Measurements from ENCODE around the gene NBEA.
A peak's percentile ranks its signal among the peaks of the same experiment; 100 is the strongest.

The NBEA gene

DNA sequence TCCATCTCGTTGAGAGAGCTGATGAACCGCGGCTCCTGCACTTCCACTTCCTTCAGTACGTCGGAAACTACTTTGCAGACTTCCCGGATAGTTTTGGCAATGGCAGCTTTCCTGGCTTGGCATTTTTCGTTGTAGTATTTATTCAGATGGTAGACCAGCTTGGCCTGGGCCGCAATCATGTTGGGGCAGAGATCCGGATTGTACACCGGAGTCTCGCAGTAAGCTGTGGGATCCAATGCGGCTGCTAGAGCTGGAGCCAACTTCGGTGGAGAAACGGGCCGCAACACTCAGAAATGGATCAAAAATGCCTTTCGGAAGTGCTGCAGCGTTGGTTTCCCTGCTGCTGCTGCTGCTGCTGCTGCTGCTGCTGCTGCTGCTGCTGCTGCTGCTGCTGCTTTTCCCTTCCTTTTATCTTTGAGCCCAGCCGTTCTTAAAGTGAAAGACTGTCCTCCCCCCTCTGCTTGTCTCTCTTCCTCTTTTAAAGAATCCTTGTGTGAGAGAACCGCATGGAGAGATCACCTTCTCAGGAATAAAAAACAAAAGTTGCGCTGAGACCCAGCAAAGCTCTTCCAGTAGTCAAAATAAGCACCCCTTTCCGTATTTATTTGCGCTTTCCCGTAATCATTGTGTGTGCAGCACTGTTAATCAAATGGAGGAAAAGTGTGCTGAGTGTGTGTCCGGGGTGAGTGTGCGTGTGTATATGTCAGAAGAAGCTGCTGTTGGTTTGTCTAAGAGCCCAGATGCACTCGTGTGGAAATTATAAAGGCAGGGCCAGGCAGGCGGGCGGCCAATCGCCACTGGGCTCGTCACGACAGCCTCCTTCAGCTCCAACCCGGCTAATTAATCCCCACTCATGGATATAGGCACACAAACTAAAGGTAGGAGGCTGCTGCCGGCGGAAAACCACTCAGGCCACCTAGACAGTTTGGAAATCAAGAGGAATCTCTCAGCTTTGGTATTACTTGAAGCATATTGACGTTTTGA is 534.2 kb downstream of the NBEA start, which contains the start of gene MAB21L1:
TSS of gene MAB21L1 (minus strand) at position 730 of the 984 bp plus-strand sequence. CDS start at position 179, 551 bp downstream.
- DNase-seq (ENCODE audit: low read depth): no peak

DNA sequence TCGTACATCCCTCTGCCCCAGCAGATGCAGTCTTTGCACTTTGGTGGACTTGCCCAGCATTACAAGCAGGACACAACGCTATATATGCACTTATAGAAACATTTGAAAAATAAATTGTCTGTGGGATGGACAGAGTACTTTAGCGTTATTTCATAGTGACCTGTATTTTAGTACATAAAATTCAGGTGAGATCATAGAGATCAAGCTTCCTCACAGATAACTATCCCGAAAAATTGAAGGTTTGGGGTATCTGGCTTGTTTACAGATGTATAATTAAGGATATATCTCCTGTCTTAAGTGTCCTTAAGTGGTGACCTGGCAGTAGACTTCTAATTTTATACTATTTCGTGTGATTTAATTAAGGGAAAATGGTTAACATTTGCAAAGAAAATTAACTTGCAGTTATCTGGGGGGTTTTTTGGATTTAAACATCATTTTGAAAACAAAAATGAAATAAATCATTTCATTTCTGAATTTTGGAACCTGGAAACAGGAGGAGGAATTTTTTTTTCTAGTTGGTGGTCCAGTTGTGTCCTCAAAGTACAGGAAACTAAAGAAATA is 535.4 kb downstream of the NBEA start:
- no peak for DNase-seq (ENCODE audit: low read depth)

DNA sequence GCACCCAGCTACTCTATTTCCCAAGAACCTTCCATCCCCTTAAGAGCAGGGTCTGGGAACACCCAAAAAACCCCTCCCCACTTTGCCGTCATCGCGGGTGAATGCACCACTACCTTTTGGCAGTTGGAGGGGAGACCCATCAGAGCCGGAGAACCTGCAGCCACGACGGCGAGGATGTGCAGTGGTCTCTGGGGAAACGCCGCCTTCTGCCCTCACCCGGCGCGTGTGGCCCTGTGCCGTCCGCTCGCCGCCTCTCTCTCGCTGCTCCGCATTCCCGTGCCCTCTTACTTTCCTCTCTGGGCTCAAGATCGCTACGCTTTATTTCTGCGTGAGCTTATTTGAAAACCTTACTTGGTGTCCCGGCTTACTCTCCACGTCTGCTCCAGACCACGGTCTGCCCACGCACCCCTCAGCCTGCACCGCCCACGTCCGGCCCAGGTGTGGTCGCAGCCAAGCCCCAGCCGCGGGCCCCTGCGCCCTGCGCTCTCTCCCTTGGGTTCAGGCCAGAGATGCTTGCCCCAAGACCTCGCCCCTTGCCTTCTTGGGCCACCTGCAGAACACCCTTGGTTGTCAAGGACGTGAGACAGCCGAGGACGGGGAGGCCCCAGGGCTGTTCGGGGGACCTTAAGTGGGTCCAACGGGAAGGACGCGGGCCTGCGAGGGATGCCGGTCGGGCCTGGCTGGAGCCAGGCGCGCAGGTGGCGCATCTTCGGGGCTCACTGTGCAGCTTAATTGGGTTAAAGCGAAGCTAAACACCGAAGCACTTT is 536.4 kb downstream of the NBEA start:
- no peak for DNase-seq (ENCODE audit: low read depth)

DNA sequence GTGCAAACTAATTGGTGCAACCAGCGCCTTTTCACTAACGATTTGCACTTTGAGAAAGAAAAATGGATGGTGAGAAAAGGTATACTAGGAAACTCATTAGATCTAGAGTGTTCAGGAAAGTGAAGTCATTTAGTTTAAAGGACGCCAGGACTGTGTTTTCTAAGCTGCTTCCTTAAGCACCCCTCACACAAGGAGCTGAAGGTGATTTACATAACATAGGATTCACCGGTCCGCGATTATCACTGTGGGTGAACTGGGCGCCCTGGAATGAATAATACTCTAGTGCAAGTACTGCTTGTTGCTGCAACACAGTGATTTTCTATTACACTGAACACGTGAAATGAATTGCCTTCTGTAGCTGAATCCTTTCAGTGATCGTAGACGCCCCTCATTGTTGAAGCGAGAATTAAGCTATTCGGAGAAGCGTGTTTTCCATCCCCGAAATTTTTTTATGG is 537.0 kb downstream of the NBEA start:
- no peak for DNase-seq (ENCODE audit: low read depth)

DNA sequence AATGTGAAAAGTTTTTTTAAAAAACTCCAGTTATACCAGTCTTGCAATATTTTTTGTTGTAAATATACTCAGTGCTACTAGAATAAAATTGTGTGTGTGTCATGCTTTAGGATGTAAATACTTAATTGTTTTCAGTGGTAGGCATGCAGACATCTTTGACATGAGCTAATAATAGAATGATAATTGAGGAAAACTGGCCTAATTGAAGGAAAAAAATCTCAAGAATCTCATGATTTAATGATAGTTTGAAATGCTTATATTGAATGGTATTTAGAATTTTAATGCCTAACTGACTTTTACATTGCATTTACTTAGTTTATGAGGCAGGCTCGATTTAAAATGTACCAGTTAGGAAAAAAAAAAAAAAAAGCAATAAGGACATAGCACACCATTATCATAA is 537.6 kb downstream of the NBEA start:
- no peak for DNase-seq (ENCODE audit: low read depth)

DNA sequence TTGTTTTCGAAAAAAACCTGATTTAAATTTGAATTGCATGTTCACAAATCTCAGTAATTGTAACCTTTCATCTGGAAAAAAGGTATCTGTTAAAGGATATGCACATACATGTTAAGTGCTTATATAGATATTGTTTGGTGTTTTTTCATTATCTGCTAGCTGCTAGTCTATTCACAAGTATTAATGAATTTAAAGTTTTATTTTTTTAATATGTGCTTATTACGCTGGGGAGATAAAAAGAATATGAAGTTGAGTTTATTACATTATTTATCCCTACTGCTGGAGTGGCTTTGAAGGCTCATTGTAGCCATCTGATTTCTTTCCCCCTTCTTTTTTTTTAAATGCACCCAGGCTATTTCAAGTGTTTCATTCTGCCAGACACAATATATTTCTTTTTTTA is 538.3 kb downstream of the NBEA start:
- DNase-seq (ENCODE audit: low read depth): no peak

DNA sequence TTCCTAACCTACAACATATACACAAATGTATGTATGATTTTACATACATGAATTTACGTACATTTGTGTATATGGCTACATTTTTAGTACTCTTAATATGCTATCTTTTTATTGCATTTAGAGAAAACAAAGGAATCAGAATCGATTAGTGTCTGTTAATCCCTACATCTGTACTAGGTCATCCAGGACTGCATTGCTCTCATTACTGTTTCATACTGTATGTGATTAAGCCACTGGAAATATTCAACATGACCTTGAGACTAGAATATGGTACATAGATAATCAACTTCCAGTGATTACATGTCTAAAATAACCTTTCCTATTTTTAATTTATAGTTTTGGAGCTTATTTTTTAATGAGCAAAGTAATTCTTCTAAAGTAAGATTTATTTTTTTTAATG is 539.7 kb downstream of the NBEA start:
- no peak for DNase-seq (ENCODE audit: low read depth)

DNA sequence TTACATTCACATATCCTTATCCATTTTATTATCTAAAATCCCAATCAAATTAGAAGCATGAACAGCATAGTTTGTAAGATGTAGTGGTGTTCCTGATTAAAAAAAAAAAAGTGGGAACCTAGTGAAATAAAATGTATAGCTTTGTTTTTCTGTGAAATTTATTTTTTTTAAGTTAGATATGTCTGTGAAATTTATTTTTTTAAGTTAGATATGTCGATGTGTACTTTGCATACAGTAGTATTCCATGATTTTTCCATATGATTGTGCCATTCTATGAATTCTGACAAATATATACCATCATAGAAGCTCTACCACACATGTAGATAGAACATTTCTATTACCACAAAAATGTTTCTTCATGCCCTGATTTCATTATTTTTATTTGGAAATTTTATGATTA is 540.5 kb downstream of the NBEA start:
- no peak for DNase-seq (ENCODE audit: low read depth)

DNA sequence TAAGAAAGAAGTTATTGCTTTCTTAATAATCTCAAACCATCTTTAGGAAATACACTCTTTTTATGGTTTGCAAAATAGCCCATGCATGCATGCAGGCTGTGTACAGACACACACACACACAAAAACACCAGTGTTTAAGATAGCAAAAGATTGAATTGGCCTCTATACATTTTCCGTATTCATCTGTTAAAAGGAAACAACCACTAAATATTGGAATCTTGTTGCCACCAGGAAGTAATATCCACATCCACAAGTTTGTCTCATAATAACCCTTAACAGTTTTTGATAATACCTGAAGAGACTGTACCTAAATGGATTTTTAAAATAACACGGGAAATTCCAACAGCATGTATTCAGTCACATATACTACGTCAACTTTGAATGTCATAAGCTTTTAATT is 541.7 kb downstream of the NBEA start:
- no peak for DNase-seq (ENCODE audit: low read depth)

DNA sequence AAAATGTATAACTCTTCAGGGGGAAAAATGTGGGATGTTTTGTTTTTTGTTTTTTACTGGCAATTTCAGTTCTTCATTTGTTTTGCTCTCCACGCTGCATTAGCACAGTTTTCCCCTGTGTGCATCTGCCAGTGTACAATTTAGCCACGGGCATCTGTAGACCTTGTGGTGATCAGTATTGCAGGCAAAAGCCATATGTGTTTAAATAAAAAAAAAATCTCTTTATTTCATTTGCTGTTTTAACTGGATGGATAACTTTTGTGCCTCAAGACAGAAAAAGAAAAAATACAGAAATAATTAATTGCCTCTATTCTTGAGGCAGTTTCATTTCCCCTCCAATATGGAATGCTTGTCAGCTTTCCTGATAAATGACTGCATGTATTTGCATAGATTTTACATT is 542.3 kb downstream of the NBEA start:
- DNase-seq (ENCODE audit: low read depth): no peak

DNA sequence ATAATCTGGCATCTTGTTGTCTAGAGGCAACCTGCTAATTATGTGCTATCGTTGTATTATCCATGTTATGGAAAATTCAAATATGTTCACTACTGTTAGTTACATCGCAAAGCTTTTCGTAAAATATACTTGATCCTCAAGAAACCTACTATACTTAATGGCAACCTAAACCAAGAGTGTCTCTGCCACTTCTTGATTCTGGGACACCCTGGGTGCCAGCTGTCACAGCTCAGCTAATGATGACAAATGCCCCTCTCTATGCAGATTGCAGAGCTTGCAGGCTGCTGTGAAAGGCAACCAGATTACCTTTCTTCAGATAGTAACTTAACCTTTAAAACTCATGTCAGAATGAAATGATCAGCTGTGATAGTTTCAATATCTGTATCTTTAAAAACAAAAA is 543.4 kb downstream of the NBEA start:
- no peak for DNase-seq (ENCODE audit: low read depth)

DNA sequence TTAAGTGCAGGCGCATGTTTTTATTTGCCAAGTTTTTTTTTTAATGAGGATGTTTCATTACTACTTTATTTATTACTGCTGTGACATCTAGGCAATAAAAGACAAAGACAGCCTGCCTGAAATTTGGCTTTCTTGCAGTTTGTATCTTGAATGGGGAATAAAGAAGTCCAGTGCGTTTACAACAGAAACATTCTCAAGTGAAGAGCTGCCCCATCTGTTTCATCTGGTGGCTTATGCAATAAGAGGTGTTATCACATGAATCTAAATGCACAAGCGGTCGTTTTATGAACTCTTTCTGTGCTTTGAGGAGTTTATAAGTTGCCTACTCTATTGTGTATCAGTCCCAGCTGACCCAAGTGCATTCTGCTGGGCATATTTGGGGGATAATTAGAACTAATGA is 547.0 kb downstream of the NBEA start:
- no peak for DNase-seq (ENCODE audit: low read depth)

DNA sequence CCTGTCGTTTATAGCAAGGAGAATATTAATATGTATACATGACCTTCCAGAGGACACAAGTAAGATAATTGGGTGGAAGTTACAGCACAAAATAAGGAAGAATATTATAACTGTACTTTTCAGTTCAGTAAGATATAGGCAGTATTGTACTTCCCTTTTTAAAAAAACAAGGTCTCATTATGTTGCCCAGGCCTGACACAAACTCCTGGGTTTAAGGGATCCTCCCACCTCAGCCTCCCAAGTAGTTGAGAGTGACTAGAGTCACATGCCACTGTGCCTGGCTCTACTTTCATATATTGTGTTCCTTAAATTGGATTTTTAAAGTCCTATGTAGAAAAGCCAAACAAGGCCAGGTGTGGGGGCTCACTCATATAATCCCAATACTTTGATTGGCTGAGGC is 553.9 kb downstream of the NBEA start:
- DNase-seq (ENCODE audit: low read depth): no peak

DNA sequence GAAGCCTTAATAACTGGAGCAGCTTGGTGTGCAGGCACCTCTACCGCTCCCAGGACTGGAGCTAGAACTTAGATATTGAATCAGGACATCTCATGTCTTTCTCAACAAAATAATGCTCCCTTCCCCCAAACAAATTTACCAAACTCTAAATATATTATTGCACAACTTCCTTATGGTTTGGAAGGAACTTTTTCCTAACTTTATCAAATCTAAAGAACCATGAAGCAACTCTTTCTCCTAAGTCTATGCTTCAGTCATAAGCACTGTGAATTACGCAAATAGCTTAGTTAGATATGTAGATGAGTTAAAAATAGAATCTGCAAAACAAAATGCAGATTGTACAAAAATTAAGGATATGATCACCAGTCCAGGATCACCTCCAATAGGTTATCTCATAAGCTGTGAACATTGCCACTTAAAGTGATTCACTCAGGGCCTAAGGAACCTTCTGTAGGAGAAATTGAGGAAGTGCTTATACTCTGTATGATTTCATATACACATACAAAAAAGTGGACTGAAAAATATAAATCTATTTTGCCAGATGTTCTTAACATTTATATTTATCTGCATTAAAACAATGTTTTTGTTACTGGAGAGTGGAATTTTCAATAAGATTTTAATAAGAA is 554.8 kb downstream of the NBEA start:
- peak; percentile 47 for DNase-seq (ENCODE audit: low read depth)

DNA sequence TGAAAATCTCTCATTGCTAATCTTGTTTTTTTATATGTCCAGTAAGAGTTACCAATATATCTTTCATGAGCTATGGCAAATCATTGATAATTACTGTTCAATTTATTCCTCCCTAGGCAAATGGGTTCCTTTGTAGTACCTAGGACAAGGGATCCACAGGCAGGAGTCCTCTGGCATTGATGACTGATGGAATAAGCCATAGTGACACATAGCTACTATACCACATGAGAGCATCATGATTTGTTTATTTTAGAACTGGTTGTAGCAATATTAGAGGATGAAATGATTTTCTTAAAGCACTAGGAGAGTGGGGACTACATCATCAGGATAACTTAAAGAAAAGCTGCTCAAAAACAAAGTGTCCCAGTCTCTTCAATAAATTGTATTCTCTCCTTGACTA is 556.2 kb downstream of the NBEA start:
- DNase-seq (ENCODE audit: low read depth): no peak

DNA sequence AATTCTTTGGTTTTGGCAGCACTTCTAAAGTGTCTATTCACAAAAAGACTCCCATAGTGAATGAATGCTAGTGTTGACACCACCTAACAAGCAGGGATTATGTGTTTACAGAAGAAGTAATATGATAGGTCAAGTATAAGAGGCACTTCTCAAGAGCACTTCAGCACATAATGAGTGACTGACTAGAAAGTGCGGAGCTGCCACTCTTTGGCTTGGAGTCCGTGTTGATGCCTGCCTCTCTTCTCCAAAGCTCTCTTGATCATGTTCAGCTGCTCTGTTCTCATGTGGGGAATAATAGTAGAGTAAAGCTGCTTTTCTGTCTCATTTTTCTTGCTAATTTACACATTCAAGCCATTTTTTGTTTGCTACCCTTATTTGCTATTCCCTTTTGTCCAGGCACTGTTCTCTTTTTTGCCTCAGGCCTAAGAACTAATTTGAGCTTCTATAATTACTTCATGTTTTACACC is 557.2 kb downstream of the NBEA start:
- DNase-seq (ENCODE audit: low read depth): no peak

DNA sequence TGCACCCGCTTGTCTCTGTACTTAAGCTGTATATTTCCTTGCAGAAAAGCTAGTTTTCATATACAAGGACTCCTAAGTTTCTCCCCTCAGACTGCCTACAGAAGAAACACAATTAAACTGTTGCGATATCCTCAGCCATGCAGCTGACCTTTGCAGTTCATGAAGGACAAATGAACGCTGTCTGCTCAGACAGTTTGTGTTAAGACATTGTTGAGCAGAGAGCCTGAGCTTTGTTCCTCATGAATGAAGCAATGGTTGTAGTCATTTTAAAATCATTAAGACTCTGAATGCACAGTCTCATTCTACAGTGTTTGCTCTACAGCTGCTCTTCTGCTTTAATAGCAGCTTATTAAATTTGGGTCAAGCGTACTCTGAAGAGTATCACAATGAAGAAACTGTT is 557.6 kb downstream of the NBEA start:
- no peak for DNase-seq (ENCODE audit: low read depth)

DNA sequence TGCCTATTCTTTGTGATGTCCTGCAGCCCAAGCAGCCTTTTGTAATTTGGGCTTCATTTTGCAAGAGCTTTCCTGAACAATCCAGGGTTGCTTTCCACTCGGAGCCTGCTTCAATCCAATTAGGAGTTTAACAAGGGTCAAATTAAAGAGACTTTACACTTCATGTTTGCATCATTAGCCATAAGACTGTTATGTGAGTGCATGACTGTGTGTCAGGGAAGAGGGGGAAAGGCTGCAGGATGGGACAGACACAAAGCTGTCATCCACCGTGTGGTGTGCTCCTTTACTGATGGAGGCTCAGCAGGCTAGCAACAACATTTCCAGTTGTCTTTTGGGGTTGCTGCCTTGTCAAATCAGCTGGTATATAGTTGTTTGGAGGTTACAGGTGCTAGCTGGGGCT is 558.1 kb downstream of the NBEA start:
- no peak for DNase-seq (ENCODE audit: low read depth)

DNA sequence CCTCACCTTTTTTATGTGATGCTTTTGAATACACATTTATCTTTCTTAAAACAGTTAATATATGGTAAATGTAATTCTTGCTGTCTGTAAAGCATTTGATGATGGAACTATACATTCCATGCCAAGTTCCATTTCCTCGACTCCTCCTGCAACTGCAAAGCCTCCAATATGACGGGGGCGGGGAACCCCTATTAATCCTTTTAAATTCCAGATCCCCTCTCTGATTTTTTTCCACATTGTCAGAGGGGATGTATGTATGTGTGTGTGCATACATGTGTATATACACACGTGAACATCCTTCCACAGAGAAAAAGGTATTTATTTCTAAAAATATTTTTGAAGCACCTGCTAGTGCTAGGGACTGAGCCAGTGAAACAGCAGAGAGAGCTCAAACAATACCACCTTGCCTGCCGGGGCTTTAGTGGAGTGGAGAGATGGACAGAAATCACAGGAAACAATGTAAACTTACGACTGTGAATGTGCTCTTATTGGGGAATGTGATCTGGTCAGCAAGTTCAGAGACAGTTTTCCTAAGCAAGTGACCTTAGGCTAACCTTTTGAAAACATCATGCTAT is 559.7 kb downstream of the NBEA start:
- no peak for DNase-seq (ENCODE audit: low read depth)

DNA sequence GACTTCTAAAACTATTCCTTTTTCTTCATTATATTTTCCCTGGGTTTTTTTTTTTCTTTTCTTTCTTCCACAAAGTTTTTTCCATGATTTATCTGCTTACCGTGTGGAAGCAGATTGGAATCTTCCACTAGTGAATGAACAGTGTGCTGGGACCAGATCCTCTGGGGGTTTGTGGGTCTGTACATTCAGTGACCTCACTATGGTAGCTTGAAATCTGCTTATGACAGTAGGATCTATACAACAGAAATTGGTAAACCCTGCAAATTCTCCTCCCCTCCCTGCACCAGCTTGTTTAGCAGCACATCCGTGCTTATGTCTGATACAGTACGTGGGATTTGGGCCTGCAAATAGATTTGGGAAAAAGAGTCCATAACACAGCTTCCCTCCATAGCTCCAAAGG is 560.4 kb downstream of the NBEA start:
- no peak for DNase-seq (ENCODE audit: low read depth)

DNA sequence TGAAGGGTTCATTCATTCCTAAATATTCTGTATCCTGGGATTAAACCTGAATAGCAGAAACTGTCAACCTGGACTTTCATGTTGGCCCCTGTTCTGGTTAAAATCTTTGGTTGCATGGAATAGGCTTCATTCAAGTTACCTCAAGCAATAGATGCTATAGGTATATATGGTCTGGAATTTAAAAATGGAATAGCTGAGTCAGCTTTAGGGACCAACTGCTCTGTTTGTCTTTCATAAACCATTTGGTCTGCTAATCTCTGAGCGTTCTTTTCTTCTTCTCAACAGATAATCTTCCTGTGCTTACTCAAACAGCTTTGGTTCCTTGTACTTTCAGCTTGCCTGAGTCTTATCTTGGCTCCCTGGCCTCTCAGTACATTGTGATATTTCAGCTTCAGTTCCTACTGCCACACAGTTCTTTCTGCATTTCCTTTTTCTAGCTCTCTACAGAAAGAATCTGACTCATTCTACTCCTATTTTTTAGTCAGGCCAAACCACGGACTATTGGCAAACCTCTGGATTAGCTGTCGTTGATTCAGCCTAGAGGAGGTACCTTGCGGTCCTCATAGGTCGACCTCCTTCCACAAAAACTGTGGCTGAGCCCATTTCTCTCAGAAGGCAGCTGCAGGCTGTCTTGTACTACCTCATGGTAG is 570.3 kb downstream of the NBEA start:
- DNase-seq (ENCODE audit: low read depth): peak; percentile 97
